Gastroesophageal sphincter (tissue), 3 donors: ENCODE measurements around the gene FOXP4.

Source experiments
- CTCF ChIP-seq, 4 experiments: fragments of 200-600 bp in 2 of 4; fragments of 450-650 bp in 2 of 4; sonication (generic) in 1 of 4; IDR thresholded peaks; one replicate each; pipeline ENCODE4 v1.5.1; 2017 to 2019; ENCODE audit warnings: antibody characterized with exemption in 4 of 4, mild to moderate bottlenecking in 2 of 4, moderate library complexity in 2 of 4
- POLR2A ChIP-seq, 2 donors: fragments of 450-650 bp; IDR thresholded peaks; one replicate each; pipeline ENCODE4 v1.6.1; 2017; ENCODE audit warnings: antibody characterized with exemption in 2 of 2, mild to moderate bottlenecking in 2 of 2, moderate library complexity in 1 of 2

GRCh38 chr6:41594766-41595165, 48.6 kb downstream of the FOXP4 start:
- no peak for TF ChIP-seq CTCF (IDR thresholded peaks at IDR 0.05)
- TF ChIP-seq POLR2A (IDR thresholded peaks at IDR 0.05) = no peak
